ENCODE measurements around the gene LHFPL6. TPM values are rescaled to one million over a fixed set of nuclear protein-coding genes. Genes with fewer than 3 reads are reported as not detected.

LHFPL6 gene
- total and polyA plus RNA-seq, 2 experiments from 2014 or later = 7.8 to 9.5 TPM

- Histone ChIP-seq H2AFZ (no peak overlapping the region), H3K9me2 (ENCODE audit: insufficient read depth) (peaks cover 10% of the 10 kb centered on the region; the same call in 1 of the 2 replicates), H3K4me3 (no peak overlapping the region), H3K4me1 (ENCODE audit: insufficient read depth) (no peaks in the 10 kb centered on the region), H3K27me3 (ENCODE audit: insufficient read depth) (no peaks in the 10 kb centered on the region), H3F3A (replicated peaks; ENCODE audit: low read depth) (no peaks in the 10 kb centered on the region), H4K20me1 (replicated peaks; ENCODE audit: insufficient read depth) (no peaks in the 10 kb centered on the region), H3K27ac (ENCODE audit: low read depth) (no peak overlapping the region), H3K4me2 (no peak overlapping the region), H3K36me3 (ENCODE audit: insufficient read depth) (no peaks in the 10 kb centered on the region), H3K79me2 (replicated peaks; ENCODE audit: insufficient read depth) (no peaks in the 10 kb centered on the region)
- no peak overlapping the region for H3K4me3 Mint-ChIP-seq
- no peak overlapping the region for H3K27ac Mint-ChIP-seq
- peaks cover 5% of the 10 kb centered on the region for H3K4me1 Mint-ChIP-seq
- no peaks in the 10 kb centered on the region; the same call in 2 of the 3 replicates for H3K9me3 Mint-ChIP-seq
- TF ChIP-seq POLR2AphosphoS5 (IDR thresholded peaks at IDR 0.05; ENCODE audit: low read depth) = no peak
- TF ChIP-seq NANOG (IDR thresholded peaks at IDR 0.05; ENCODE audit: borderline replicate concordance) = no peak
- TF ChIP-seq JUNB (IDR thresholded peaks at IDR 0.05; ENCODE audit: unreplicated experiment) = no peak
- no peak for TF ChIP-seq ETS1 (IDR thresholded peaks at IDR 0.05)
- no peak for TF ChIP-seq EZH2 (IDR thresholded peaks at IDR 0.05; ENCODE audit: low read depth, unreplicated experiment)
- no peak for TF ChIP-seq EZH2phosphoT487 (IDR thresholded peaks at IDR 0.05; ENCODE audit: unreplicated experiment)
- no peak for TF ChIP-seq REST (IDR thresholded peaks at IDR 0.05; ENCODE audit: unreplicated experiment)
- TF ChIP-seq STAT1 (IDR thresholded peaks at IDR 0.05; ENCODE audit: unreplicated experiment) = no peak
- no peak for TF ChIP-seq CREB1 (CRISPR knock-in tag; IDR thresholded peaks at IDR 0.05; ENCODE audit: low read depth)
- TF ChIP-seq CTCF (conservative IDR thresholded peaks at IDR 0.05; ENCODE audit: low read depth in 2 of 2) = no peak
- TF ChIP-seq ZNF462 (CRISPR knock-in tag; IDR thresholded peaks at IDR 0.05) = no peak
- TF ChIP-seq ZNF331 (CRISPR knock-in tag; IDR thresholded peaks at IDR 0.05; ENCODE audit: low read depth) = no peak
- no peak for TF ChIP-seq ZNF114 (CRISPR knock-in tag; IDR thresholded peaks at IDR 0.05)
- no peak for DNase-seq (ENCODE audit: low spot score)
- ATAC-seq = no peak
- H3K36me3 Mint-ChIP-seq (ENCODE audit: low read depth) = peaks cover 3% of the 10 kb centered on the region; the same call in 1 of the 3 replicates
- peaks cover 4% of the 10 kb centered on the region for H3K27me3 Mint-ChIP-seq (ENCODE audit: insufficient read depth, low read depth, poor library complexity)
Measured at GRCh38 chr13:39557285-39557955, 45.6 kb downstream of the LHFPL6 start.

Measured in GM23338 (cell line).